NCI-H2081 treated with DMSO at 0.1 percent for 48 hours (cell line): ENCODE data around the gene GXYLT1.
"Not testable (repeated sequence)": the region's sequence is repeated elsewhere in the genome, so short reads cannot be mapped to it uniquely, and the experiment has no call there.

Experiments
- DNase-seq: peaks from one replicate; lab custom pipeline; 2025; lab: John Stamatoyannopoulos, UW

Gene GXYLT1

GRCh38 chr12:42097971-42098370 lies 46.7 kb downstream of the GXYLT1 start:
- DNase-seq: no peak

DNA sequence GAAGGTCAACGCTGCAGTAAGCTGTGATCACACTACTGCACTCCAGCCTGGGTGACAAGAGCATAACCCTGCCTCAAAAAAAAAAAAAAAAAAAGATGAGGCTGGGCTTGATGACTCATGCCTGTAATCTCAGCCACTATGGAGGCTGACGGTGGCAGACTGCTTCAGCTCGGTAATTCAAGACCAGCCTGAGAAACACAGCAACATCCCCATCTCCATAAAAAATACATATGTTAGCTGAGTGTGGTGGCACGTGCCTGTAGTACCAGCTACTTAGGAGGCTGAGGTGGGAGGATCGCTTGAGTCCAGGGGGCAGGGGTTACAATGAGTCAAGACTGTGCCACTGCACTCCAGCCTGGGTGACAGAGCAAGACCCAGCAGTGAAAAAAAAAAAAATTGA lies 50.4 kb downstream of the GXYLT1 start:
- no peak for DNase-seq

GRCh38 chr12:42091769-42092168 lies 52.9 kb downstream of the GXYLT1 start:
- DNase-seq: no peak

DNA sequence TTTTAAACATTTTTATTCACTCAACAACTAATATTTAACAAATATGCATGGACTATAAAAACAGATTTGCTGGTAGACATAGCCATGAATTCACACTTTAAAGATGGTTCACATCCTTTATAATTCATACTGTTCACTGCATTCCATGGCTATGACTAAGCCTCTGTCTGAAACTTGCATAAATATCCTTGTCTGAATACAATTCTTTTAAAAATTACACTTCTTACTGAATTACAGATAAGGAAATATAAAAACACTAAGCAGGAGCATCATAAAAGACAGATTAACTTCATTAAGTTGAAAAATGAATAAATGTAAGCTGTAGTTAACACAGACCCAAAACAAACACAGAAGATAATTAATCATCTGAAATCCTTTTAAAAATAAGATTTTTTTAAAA lies 53.8 kb downstream of the GXYLT1 start:
- no peak for DNase-seq

GRCh38 chr12:42086031-42086430 lies 58.6 kb downstream of the GXYLT1 start:
- DNase-seq: no peak

GRCh38 chr12:42085594-42085993 lies 59.1 kb downstream of the GXYLT1 start:
- DNase-seq: no peak

- no peak for DNase-seq
Observed at GRCh38 chr12:42084522-42084921, 60.2 kb downstream of the GXYLT1 start.

GRCh38 chr12:42076976-42077375 lies 67.7 kb downstream of the GXYLT1 start:
- no peak for DNase-seq

- no peak for DNase-seq
Observed at GRCh38 chr12:42070036-42070435, 74.6 kb downstream of the GXYLT1 start.

- DNase-seq: no peak
Observed at GRCh38 chr12:42059127-42059526, 85.5 kb downstream of the GXYLT1 start.

DNA sequence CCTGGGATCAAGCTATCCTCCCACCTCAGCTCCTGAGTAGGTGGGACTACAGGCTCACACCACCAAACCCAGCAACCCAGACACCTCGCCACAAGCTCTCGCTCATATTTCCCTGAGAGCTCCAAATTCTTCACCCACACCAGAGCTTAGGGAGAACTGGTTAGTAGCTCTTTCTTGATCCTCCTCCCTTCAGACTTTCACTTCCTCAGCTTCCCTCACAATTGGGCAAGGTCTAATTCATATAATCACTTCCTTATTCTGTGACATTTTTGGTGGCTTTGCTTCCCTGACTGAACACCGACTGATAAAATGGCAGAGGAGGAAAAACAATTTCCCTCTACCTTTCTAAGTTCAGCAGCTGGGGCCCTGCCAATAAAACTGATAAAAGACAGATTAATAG lies 88.5 kb downstream of the GXYLT1 start:
- DNase-seq: no peak

- no peak for DNase-seq
Observed at GRCh38 chr12:42053456-42053855, 91.2 kb downstream of the GXYLT1 start.

GRCh38 chr12:42048980-42049379 lies 95.7 kb downstream of the GXYLT1 start:
- DNase-seq: not testable (repeated sequence)

DNA sequence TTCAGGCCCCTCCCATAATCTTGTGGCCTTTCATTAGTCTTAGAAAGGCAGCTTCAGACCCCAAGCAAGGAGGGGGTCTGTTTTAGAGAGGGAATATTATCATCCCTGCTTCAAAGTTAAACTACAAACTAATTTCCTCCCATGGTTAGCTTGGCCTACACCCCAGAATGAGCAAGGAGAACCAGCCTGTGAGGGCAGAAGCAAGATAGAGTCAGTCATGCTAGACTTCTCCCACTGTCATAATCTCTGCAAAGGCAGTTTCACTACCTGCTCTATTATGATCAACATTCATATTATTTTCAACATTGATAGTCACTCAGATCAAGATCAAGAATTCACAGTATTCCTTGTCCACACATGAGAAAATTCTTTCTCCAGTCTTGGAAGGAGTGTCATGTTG lies 105.1 kb downstream of the GXYLT1 start:
- no peak for DNase-seq

- DNase-seq: no peak
Observed at GRCh38 chr12:42039176-42039575, 105.5 kb downstream of the GXYLT1 start.

DNA sequence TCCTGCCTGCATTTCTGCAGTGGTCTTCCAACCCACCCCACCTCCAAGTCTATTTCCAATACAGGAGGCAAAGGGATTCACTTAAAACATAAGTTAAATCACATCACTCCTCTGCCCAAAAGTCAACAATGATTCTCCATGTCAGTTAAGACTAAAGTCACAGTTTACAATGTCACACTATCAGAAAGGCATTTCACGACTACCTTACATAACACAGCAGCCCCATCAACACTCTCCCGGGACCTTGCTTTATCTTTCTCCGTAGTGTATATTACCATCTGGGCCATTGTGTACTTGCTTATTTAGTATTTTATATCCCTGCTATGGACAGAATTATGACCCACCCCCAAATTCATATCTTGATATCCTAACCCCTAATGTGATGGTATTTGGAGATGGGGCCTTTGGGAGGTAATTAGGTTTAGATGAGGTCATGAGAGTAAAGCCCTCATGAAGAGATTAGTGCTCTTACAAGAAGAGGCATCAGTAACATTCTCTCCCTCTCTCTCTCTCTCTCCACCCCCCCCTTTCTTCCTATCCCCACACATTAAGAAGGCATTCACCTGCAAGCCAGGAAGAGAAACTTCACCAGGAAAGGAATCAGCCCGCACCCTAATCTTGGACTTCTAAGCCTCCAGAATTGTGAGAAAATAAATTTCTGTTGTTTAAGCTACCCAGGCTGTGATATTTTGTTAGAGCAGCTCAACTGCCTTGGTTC lies 112.7 kb downstream of the GXYLT1 start:
- no peak for DNase-seq
